IPS DF 6.9 (cell line): ENCODE measurements around the gene SLC25A25.

Source experiments
- DNase-seq: peaks from one replicate; pipeline ENCODE4 v3.0.0-alpha.2; 2013; ENCODE audit warnings: low read depth, low spot score
- H3K27ac ChIP-seq: one replicate; pipeline ENCODE4 v1.5.1; 2013; ENCODE audit warnings: low read length, control low read depth
- H3K27me3 ChIP-seq: 2 replicates; pipeline ENCODE4 v1.6.1; 2013; ENCODE audit warnings: mild to moderate bottlenecking, low read length; ENCODE audit not compliant: control insufficient read depth, insufficient read depth
- H3K36me3 ChIP-seq: 2 replicates; pipeline ENCODE4 v1.6.1; 2013; ENCODE audit warnings: low read length; ENCODE audit not compliant: control insufficient read depth, insufficient read depth
- H3K4me1 ChIP-seq: 2 replicates; pipeline ENCODE4 v1.6.1; 2013; ENCODE audit warnings: low read length; ENCODE audit not compliant: control insufficient read depth, insufficient read depth
- H3K4me3 ChIP-seq: 2 replicates; pipeline ENCODE4 v1.5.1; 2013; ENCODE audit warnings: mild to moderate bottlenecking, low read length
- H3K9me3 ChIP-seq: 2 replicates; pipeline ENCODE4 v1.6.1; 2013; ENCODE audit warnings: low read length, inconsistent platforms; ENCODE audit not compliant: control insufficient read depth, insufficient read depth
- WGBS: extraction: QIAGEN DNeasy Blood & Tissue Kit; methylation state at CpG from one replicate; pipeline ENCODE4 v1.1.7; 2013; ENCODE audit warnings: mixed read lengths, missing lambda C conversion rate; ENCODE audit not compliant: insufficient read length, insufficient coverage; 5-methylcytosine and 5-hydroxymethylcytosine counted together

SLC25A25 gene

GRCh38 chr9:128114326-128115186 is 46.5 kb downstream of the SLC25A25 start:
- no peak overlapping the region for H3K27ac ChIP-seq
- H3K27me3 ChIP-seq = no peaks in the 10 kb centered on the region
- H3K36me3 ChIP-seq = no peaks in the 10 kb centered on the region
- H3K4me3 ChIP-seq = no peak overlapping the region
- WGBS = no CpG with 5 or more reads among the region's 29 CpGs
- peaks cover 2% of the 10 kb centered on the region; the same call in 1 of the 2 replicates for H3K4me1 ChIP-seq
- DNase-seq = no peak
- H3K9me3 ChIP-seq = no peaks in the 10 kb centered on the region

DNA sequence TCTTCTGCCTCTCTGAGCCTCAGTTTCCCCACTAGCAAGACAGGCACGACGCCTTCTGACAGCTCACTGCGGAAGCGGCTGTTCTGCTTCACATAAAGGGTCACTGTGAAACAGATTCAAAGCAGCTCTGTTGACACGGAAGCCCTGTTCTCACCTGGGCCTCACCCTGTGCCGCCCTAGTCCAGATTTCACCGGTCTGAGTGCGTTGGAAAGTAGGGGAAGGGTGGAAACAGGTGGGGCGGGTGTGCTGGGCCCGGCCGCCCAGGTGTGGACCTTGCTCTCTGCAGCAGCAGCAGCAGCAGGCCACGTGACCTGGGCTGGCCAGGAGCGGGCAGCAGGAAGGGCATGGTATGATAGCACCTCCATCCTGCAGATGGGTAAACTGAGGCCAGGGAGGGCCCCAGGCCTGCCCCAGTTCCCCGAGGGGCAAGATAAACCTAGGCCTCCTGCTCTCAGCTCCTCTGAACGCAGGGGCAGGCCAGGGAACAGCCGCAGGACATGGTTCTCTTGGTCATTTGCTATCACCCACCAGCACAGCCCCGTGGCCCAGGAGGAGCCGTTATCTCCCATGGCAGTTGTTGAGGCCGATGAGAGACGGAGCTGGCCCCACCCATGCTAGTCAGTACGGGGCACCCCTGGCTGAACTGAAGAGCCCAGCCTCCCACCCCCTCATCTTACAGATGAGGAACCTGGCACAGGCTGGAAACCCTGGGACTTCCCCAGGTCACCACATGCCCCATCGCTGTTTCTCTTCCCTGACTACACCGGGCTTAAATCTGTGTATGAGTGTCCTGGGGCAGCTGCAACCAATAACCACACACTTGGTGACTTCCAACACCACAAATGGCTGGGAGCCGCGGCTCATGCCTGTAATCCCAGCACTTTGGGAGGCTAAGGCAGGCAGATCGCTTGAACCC is 47.4 kb downstream of the SLC25A25 start:
- Histone ChIP-seq H3K27ac (no peak overlapping the region), H3K27me3 (no peaks in the 10 kb centered on the region), H3K4me3 (no peak overlapping the region), H3K4me1 (peaks cover 2% of the 10 kb centered on the region; the same call in 1 of the 2 replicates), H3K9me3 (no peaks in the 10 kb centered on the region), H3K36me3 (0 out of 2 replicates have a peak, but pooled peaks cover 2% of the 10 kb centered on the region)
- WGBS = no CpG with 5 or more reads among the region's 26 CpGs
- DNase-seq = no peak

DNA sequence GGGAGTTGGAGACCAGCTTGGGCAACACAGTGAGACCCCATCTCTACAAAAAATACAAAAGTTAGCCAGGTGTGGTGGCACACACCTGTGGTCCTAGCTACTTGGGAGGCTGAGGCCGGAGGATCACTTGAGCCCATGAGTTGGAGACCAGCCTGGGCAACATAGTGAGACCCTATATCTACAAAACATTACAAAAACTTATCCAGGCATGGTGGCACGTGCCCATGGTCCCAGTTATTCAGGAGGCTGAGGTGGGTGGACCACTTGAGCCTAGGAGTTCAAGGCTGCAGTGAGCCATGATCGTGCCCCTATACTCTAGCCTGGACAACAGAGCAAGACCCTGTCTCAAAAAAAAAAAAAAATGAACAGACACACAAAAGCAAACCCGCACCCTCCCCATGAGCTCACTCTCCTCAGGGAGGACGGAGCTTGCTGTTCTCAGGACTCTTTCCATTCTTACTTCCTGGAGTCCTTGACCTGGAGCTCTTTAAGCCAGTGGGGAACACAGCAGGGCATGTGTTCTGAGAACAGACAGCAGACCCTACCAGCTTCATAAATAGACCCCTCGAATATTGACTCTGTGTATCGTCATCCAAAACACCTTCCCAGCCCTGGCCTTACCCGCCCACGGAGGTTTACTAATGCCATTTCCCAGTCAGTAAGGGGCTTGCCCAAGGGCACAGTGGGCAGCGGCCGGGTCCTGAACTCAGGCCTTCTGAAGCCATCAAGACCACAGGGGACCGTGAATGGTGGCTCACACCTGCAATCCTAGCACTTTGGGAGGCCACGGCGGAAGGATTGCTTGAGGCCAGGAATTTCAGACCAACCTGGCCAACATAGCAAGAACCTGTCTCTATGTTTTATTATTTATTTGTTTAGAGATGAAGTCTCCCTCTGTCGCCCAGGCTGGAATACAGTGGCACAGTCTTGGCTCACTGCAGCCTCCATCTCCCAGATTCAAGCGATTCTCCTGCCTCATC is 48.4 kb downstream of the SLC25A25 start:
- no CpG with 5 or more reads among the region's 16 CpGs for WGBS
- H3K4me1 ChIP-seq = peaks cover 2% of the 10 kb centered on the region; the same call in 1 of the 2 replicates

GRCh38 chr9:128117613-128118471 is 49.8 kb downstream of the SLC25A25 start:
- Histone ChIP-seq H3K36me3 (peaks cover 21% of the 10 kb centered on the region), H3K9me3 (no peaks in the 10 kb centered on the region), H3K27me3 (no peaks in the 10 kb centered on the region), H3K27ac (no peak overlapping the region), H3K4me1 (peaks cover 2% of the 10 kb centered on the region; the same call in 1 of the 2 replicates), H3K4me3 (no peak overlapping the region)
- no CpG with 5 or more reads among the region's 27 CpGs for WGBS
- DNase-seq = peak; percentile 92

More for the DNA sequence above, 48.4 kb downstream of the SLC25A25 start:
- no peaks in the 10 kb centered on the region for H3K27me3 ChIP-seq
- no peak for DNase-seq
- peaks cover 11% of the 10 kb centered on the region; the same call in 1 of the 2 replicates for H3K36me3 ChIP-seq
- H3K4me3 ChIP-seq = no peak overlapping the region
- H3K9me3 ChIP-seq = no peaks in the 10 kb centered on the region
- no peak overlapping the region for H3K27ac ChIP-seq

DNA sequence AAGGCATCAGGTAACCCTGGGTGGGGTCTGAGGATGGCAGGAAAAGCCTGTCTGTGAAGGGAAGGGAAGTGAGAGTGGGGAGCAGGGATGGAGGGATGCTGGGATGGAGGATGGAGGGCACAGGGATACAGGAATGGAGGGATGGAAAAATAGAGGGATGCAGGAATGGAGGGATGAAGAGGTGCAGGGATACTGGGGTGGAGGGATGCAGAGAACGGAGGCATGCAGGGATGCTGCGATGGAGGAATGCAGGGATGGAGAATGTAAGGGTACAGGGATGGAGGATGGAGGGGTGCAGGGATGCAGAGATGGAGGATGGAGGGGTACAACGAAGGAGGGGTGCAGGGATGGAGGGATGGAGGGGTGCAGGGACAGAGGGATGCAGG is 50.4 kb downstream of the SLC25A25 start:
- Histone ChIP-seq H3K4me1 (peaks cover 2% of the 10 kb centered on the region; the same call in 1 of the 2 replicates), H3K9me3 (no peaks in the 10 kb centered on the region), H3K36me3 (peaks cover 25% of the 10 kb centered on the region), H3K27me3 (no peaks in the 10 kb centered on the region), H3K4me3 (no peak overlapping the region), H3K27ac (no peak overlapping the region)
- whole genome bisulfite sequencing = no CpG with 5 or more reads among the region's 3 CpGs
- DNase-seq = no peak

GRCh38 chr9:128118971-128119665 is 51.1 kb downstream of the SLC25A25 start:
- no peak for DNase-seq
- Histone ChIP-seq H3K36me3 (peaks cover 30% of the 10 kb centered on the region), H3K4me1 (peaks cover 2% of the 10 kb centered on the region; the same call in 1 of the 2 replicates), H3K4me3 (no peak overlapping the region), H3K27ac (no peak overlapping the region), H3K27me3 (no peaks in the 10 kb centered on the region), H3K9me3 (no peaks in the 10 kb centered on the region)
- no CpG with 5 or more reads among the region's 15 CpGs for WGBS

GRCh38 chr9:128120061-128120740 is 52.2 kb downstream of the SLC25A25 start:
- H3K4me3 ChIP-seq = no peak overlapping the region
- no peak overlapping the region for H3K27ac ChIP-seq
- H3K9me3 ChIP-seq = no peaks in the 10 kb centered on the region
- no peak for DNase-seq
- H3K36me3 ChIP-seq = peaks cover 37% of the 10 kb centered on the region
- no CpG with 5 or more reads among the region's 20 CpGs for WGBS
- H3K27me3 ChIP-seq = no peaks in the 10 kb centered on the region
- peaks cover 2% of the 10 kb centered on the region; the same call in 1 of the 2 replicates for H3K4me1 ChIP-seq

DNA sequence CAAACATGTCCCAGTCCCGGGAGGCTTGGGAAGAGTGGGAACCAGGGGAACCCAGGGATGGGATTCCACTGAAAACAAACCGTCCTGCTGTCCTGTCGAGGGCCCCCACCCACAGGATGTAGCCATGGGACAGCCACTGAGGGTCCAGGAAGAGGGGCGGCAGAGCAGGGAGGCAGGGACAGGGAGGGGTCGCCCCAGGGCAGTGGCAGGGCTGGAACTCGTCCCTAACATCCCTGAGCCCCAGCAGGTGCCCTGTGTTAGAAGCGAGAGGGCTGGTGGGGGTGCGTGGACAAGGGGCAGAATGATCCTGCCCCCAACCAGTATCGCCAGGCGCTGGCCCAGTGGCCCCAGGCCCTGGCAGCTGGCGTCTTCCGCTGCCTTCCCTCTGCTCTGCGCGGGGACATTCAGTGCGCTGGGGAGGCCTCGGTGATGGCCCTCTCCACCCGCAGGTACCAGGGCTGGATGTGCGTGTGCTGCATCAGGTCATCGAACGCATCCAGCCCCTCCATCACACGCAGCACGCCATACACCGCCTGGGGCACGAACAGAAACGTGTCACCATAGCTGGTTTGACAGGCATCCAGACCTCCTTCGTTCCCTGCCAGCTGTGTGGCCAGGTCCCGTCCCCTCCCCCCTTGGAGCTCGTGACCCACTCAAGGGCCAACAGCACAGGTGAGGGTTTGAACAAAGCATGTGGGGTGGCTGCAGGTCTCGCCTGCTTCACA is 52.9 kb downstream of the SLC25A25 start:
- Histone ChIP-seq H3K27ac (no peak overlapping the region), H3K4me3 (no peak overlapping the region), H3K4me1 (peaks cover 2% of the 10 kb centered on the region; the same call in 1 of the 2 replicates), H3K9me3 (no peaks in the 10 kb centered on the region), H3K36me3 (peaks cover 37% of the 10 kb centered on the region), H3K27me3 (no peaks in the 10 kb centered on the region)
- no peak for DNase-seq
- no CpG with 5 or more reads among the region's 29 CpGs for WGBS
